ENCODE measurements around the gene AFF3.

Gene AFF3

DNA sequence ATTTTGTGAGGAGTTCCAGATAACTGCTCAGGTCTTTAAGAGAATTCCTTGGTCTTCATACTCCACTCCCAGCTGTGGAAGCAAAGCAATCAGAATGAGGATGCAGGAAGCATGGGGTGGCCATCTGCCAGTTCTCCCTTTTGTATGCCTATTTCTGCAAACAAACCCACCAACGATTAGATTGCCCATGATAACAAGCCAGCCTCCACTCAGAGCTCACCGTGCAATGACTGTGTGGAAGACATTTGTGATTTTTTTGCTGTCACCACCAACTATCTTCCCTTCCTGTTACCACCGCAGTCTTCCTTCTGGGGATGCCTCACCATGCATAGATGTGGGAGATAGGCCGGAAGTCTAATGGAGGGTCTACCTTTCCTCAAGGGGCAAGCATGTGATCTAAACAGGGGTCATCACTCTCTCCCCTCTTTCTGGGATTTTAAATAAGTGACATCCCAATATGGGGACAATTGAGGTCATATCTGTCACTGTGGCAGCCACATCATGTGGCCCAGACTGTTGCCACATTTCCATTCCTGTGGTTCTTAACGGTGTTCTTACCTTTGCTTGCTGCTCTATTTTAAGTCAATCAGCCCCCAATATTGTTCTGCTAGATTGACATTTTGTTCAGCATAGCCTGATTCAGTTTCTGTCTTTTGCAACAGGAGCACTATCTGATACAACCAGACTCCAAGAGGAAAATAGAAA is 4.4 kb downstream of the AFF3 start:
- H3K4me3 ChIP-seq (ENCODE audit: low read depth, low read length) = no peak overlapping the region
- TF ChIP-seq, protein P1, sequence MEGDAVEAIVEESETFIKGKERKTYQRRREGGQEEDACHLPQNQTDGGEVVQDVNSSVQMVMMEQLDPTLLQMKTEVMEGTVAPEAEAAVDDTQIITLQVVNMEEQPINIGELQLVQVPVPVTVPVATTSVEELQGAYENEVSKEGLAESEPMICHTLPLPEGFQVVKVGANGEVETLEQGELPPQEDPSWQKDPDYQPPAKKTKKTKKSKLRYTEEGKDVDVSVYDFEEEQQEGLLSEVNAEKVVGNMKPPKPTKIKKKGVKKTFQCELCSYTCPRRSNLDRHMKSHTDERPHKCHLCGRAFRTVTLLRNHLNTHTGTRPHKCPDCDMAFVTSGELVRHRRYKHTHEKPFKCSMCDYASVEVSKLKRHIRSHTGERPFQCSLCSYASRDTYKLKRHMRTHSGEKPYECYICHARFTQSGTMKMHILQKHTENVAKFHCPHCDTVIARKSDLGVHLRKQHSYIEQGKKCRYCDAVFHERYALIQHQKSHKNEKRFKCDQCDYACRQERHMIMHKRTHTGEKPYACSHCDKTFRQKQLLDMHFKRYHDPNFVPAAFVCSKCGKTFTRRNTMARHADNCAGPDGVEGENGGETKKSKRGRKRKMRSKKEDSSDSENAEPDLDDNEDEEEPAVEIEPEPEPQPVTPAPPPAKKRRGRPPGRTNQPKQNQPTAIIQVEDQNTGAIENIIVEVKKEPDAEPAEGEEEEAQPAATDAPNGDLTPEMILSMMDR (conservative IDR thresholded peaks at IDR 0.05; ENCODE audit: low read depth, low read length) = no peak
- DNase-seq (ENCODE audit: low read depth) = no peak

DNA sequence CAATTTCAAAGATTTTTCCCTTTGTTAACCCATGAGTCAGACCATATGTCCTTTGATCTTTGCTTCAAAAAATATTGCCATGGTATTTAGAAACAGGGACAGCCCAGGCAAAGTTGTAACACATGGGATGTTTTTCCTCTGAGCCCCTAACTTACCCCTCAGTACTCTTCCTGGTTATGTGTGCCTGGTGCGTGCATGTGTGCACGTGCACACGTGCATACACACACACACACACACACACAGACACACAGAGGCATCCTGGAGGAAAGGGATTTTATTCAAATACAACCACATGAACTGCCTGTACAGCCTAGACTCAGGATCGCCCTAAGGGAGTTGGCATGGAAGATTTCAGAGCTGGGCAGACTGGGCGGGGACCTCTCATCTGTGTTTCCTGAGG is 5.1 kb downstream of the AFF3 start:
- no peak overlapping the region for H3K4me3 ChIP-seq (ENCODE audit: low read depth, low read length)
- TF ChIP-seq, protein P1 (conservative IDR thresholded peaks at IDR 0.05; ENCODE audit: low read depth, low read length) = no peak
- DNase-seq (ENCODE audit: low read depth) = no peak

DNA sequence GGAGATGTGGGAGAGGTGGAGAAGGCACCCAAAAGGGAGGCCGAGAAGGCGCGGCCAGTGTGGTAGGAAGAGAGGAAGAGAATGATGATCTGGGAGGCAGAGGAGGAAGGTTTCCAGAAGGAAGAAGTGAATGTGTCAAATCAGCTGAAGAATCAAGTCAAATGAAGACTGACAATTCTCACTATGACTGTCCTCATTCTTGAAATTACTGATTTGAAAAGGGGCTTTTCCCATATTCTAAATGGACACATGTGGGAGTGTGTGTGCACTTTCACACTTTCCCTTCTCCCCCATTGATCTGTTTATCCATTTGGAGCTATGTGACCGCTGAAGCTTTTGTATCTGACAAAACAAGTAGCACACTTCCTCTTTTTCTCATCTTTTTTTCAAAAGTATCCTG is 6.1 kb downstream of the AFF3 start:
- TF ChIP-seq, protein P1 (conservative IDR thresholded peaks at IDR 0.05; ENCODE audit: low read depth, low read length) = no peak

DNA sequence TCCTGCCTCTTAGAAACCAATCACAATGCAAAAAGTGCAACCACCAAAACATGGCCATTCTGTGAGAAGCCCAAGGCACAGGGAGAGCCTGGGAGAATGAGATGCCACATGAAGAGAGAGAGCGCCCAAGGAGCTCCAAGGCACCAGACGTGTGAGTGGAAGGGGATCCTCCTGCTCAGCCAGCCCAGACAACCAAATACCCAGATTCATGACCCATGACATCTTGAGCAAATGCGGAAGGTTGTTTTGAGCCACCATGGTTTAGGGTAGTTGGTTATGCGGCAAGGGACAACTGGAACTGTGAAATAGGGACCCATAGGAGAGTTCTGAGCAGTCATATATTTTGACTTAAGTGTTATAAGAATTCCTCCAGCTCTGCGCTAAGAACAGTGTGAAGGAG is 7.0 kb downstream of the AFF3 start:
- no peak overlapping the region for H3K4me3 ChIP-seq (ENCODE audit: low read depth, low read length)
- DNase-seq (ENCODE audit: low read depth) = no peak
- TF ChIP-seq, protein P1 (conservative IDR thresholded peaks at IDR 0.05; ENCODE audit: low read depth, low read length) = no peak

More for the DNA sequence above, 6.1 kb downstream of the AFF3 start:
- no peak overlapping the region for H3K4me3 ChIP-seq (ENCODE audit: low read depth, low read length)
- no peak for DNase-seq (ENCODE audit: low read depth)

DNA sequence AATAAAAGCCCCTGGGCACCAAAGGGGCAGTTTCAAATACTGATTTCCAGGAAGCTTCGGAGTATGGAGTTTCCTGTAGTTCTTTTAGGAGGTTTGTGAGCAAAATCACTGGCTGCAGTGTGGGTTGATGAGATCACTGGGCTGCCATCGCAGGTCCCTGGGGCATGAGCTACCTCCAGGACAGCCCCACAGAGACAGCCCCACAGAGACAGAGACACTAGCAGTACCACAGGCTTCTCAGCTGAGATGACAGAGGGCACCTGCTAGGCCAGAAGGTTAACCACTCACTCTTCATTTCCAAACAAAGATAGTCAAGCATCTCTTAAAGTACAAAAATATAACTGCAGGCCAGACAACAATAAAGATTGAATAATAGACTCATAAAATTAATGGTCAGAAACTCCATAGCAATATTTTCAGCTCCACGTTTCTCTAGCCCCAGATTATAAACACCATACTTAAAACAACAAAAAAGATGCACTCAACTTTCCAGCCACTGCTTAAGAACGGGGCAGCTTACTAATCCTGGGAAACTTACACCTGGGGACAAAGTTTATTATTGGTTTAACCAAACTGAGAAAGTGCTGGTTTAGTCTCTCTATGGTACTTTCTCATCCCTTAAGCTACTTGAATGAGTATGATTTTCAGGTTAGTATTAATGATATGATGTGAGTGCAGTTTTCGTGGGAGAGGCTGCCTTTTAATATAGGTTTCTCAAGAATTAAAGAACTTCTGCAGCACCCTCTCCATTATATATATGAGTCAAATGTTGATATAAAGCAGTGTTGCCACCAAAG is 11.6 kb downstream of the AFF3 start:
- DNase-seq (ENCODE audit: low read depth) = no peak
- TF ChIP-seq, protein P1 (conservative IDR thresholded peaks at IDR 0.05; ENCODE audit: low read depth, low read length) = no peak
- H3K4me3 ChIP-seq (ENCODE audit: low read depth, low read length) = no peak overlapping the region

DNA sequence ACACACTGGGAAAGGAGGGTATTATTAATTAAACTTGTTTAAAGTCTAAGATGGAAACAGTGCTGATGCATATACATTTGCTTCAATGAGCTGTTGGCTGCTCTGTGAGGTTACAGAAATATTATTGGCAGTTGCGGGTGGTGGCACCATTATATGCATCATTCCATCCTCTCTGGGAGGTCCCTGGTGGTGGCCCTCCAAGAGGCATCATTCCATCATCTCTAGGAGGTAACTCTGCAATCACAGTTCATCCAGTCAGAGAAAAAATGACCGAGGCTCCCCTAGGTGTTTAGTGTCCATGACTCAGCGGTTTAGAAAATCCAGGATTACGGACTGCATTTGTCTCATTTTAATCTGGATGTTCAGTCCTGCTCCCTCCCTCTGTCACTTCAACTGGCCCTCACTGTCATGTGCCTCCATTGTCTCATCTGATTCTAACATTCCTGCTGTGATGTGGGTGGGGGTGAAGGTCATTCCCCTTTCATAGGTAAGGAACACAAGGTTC is 15.4 kb downstream of the AFF3 start:
- TF ChIP-seq, protein P1 (conservative IDR thresholded peaks at IDR 0.05; ENCODE audit: low read depth, low read length) = no peak
- DNase-seq (ENCODE audit: low read depth) = no peak
- H3K4me3 ChIP-seq (ENCODE audit: low read depth, low read length) = no peak overlapping the region

Data from choroid plexus epithelial cell (primary cell).